PC-9 (cell line): ENCODE measurements around the gene PPP1R3C. TPM values are rescaled to one million over a fixed set of nuclear protein-coding genes. Genes with fewer than 3 reads are reported as not detected.

Experiments used
- BruUV-seq: library from RNA; stranded (reverse); fragments of 400-500 nt; replicated peaks from 2 replicates; lab custom pipeline; 2021; lab: Mats Ljungman, UMichigan
- CTCF ChIA-PET: fragments of 300-600 bp; sonication (Branson Sonifier 250); formaldehyde crosslinking; loops from one replicate; lab custom pipeline; 2022; ENCODE audit warnings: antibody characterized with exemption; lab: Charles Lee
- POLR2A ChIA-PET: fragments of 300-600 bp; sonication (Branson Sonifier 250); formaldehyde crosslinking; loops from one replicate; lab custom pipeline; 2022; ENCODE audit warnings: antibody characterized with exemption; ENCODE audit not compliant: unreplicated experiment; lab: Charles Lee
- DNase-seq, 2 experiments: peaks; one replicate each; pipeline versions ENCODE4 v3.0.0 to v3.0.0-alpha.2; 2015 to 2022; ENCODE audit warnings: mixed read lengths in 1 of 2
- H2AFZ ChIP-seq: fragments of 200-600 bp; sonication (generic); 2 replicates; pipeline ENCODE4 v1.8.1; 2017; ENCODE audit warnings: antibody characterized with exemption
- H3F3A ChIP-seq: fragments of 200-600 bp; sonication (generic); 2 replicates; pipeline ENCODE4 v1.8.1; 2017; ENCODE audit warnings: antibody characterized with exemption, mild to moderate bottlenecking, low read depth; ENCODE audit not compliant: insufficient read depth
- H3K27ac ChIP-seq: fragments of 200-600 bp; sonication (generic); 2 replicates; pipeline ENCODE4 v1.6.1; 2016; ENCODE audit warnings: mixed run types
- H3K27me3 ChIP-seq: fragments of 200-600 bp; sonication (generic); 2 replicates; pipeline ENCODE4 v1.6.1; 2016; ENCODE audit warnings: low read depth, mixed run types; ENCODE audit not compliant: insufficient read depth
- H3K36me3 ChIP-seq: fragments of 200-600 bp; sonication (generic); 2 replicates; pipeline ENCODE4 v1.6.1; 2016; ENCODE audit warnings: low read depth, mixed run types
- H3K4me1 ChIP-seq: fragments of 200-600 bp; sonication (generic); replicated peaks from 2 replicates; pipeline ENCODE4 v1.6.1; 2016; ENCODE audit warnings: mixed run types; ENCODE audit not compliant: insufficient read depth
- H3K4me2 ChIP-seq: fragments of 200-600 bp; sonication (generic); 2 replicates; pipeline ENCODE4 v1.6.1; 2017; ENCODE audit warnings: mixed run types
- H3K4me3 ChIP-seq: fragments of 200-600 bp; sonication (generic); 2 replicates; pipeline ENCODE4 v1.6.1; 2016; ENCODE audit warnings: mixed run types
- H3K79me2 ChIP-seq: fragments of 200-600 bp; sonication (generic); 2 replicates; pipeline ENCODE4 v1.6.1; 2017; ENCODE audit warnings: low read depth, mixed run types
- H3K9me2 ChIP-seq: fragments of 200-600 bp; sonication (generic); 2 replicates; pipeline ENCODE4 v1.8.1; 2017; ENCODE audit warnings: mild to moderate bottlenecking; ENCODE audit not compliant: insufficient read depth
- H3K9me3 ChIP-seq: fragments of 200-600 bp; sonication (generic); 2 replicates; pipeline ENCODE4 v1.8.1; 2016; ENCODE audit warnings: low read depth; ENCODE audit not compliant: insufficient read depth
- H4K20me1 ChIP-seq: fragments of 200-600 bp; sonication (generic); 2 replicates; pipeline ENCODE4 v1.8.1; 2017; ENCODE audit not compliant: insufficient read depth
- EZH2 ChIP-seq: fragments of 200-600 bp; sonication (generic); IDR thresholded peaks from 2 replicates; pipeline ENCODE4 v1.8.0; 2017; ENCODE audit warnings: antibody characterized with exemption, low read depth
- intact Hi-C: fragments of 100-400 bp; cut with micrococcal nuclease; formaldehyde crosslinking; loops from one replicate; pipeline ENCODE4 v1.10.0; 2022; ENCODE audit not compliant: unreplicated experiment
- total RNA-seq: library from RNA; stranded (reverse); gene quantifications from 2 replicates; pipeline ENCODE4 v1.2.3, GENCODE V29; 2021
- TF ChIP-seq, protein P1 (sequence below): fragments of 200-600 bp; sonication (generic); conservative IDR thresholded peaks from 2 replicates; pipeline ENCODE4 v1.6.1; 2017; ENCODE audit warnings: mixed run types, antibody characterized with exemption, mild to moderate bottlenecking, moderate library complexity

The PPP1R3C gene
- total RNA-seq, 1 experiment from 2014 or later = 1.8 TPM

DNA sequence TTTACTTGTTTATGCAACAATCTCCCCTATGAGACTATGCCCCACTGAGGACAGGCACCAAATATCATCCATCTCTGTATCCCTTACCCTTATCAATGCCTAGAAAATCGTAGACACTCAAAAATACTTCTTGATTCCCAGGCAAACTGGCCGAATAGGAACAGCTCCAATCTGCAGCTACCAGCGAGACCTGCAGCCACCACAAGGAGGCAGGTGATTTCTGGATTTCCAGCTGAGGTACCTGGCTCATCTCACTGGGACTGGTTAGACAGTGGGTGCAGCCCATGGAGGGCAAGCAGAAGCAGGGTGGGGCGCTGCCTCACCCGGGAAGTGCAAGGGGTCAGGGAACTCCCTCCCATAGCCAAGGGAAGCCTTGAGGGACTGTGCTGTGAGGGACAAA lies 10.8 kb upstream of the PPP1R3C start:
- no peaks in the 10 kb centered on the region for H3K9me2 ChIP-seq
- H4K20me1 ChIP-seq = no peaks in the 10 kb centered on the region
- POLR2A ChIA-PET = no interaction called here
- H3F3A ChIP-seq = no peaks in the 10 kb centered on the region
- DNase-seq = peak in 1 of 2 experiments; percentile 20
- no peaks in the 10 kb centered on the region for H3K4me1 ChIP-seq
- intact Hi-C loops = no loop called here
- H2AFZ ChIP-seq = no peak overlapping the region
- no peaks in the 10 kb centered on the region for H3K79me2 ChIP-seq
- H3K4me3 ChIP-seq = no peak overlapping the region
- CTCF ChIA-PET = interaction anchor here (0.5 to 0.8 kb wide), 5 partner anchors 12 to 1942 kb away, joined by 3 to 9 read pairs (median 3); partner anchors contain the start of gene KIF20B
- H3K27me3 ChIP-seq = no peaks in the 10 kb centered on the region
- no peak overlapping the region for H3K4me2 ChIP-seq
- H3K9me3 ChIP-seq = no peaks in the 10 kb centered on the region
- TF ChIP-seq EZH2 = no peak
- TF ChIP-seq, protein P1, sequence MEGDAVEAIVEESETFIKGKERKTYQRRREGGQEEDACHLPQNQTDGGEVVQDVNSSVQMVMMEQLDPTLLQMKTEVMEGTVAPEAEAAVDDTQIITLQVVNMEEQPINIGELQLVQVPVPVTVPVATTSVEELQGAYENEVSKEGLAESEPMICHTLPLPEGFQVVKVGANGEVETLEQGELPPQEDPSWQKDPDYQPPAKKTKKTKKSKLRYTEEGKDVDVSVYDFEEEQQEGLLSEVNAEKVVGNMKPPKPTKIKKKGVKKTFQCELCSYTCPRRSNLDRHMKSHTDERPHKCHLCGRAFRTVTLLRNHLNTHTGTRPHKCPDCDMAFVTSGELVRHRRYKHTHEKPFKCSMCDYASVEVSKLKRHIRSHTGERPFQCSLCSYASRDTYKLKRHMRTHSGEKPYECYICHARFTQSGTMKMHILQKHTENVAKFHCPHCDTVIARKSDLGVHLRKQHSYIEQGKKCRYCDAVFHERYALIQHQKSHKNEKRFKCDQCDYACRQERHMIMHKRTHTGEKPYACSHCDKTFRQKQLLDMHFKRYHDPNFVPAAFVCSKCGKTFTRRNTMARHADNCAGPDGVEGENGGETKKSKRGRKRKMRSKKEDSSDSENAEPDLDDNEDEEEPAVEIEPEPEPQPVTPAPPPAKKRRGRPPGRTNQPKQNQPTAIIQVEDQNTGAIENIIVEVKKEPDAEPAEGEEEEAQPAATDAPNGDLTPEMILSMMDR = peak; percentile 34; the same call in 1 of the 2 replicates
- H3K36me3 ChIP-seq = no peaks in the 10 kb centered on the region
- BruUV-seq = no TSS peak
- H3K27ac ChIP-seq = no peak overlapping the region

DNA sequence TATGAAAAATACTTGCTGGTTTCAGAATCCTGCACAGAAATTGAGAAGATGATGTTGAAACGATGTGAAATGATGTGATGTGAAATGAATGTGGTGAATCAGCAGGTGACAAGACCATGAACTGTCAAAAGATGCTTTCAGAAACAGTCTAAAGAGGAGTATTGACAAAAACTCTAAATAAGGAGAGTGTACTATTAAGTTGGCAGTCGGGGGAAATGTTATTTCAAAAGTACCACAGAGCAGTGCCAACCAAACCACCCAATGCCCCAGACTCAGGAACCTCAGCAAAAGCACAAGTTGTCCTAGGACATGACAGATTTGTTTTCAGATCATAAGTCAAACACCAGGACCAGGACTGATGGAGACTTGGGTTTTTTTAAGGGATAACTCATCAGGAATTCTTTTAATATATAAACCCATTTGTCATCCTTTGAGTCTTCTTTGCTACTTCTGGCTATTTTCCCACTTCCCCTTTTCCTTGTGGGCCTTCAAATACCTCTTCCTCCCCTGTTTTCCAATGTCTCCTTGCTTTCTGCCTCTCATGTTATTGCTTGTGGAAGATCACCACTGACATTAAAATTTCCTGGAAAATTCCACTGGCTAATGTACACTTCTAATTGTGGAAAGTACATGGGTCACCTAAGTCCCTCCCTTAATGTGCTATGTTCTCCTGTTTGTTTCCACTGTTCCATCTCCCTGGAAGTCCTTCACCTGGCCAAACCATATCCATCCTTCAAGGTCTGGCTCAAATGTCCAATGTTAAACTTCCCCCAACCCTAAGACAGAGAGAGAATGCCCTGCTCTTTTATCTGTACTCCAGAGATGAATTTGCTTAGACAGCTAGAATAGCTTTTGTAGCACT lies 10.2 kb upstream of the PPP1R3C start:
- H3K9me2 ChIP-seq = no peaks in the 10 kb centered on the region
- H3F3A ChIP-seq = no peaks in the 10 kb centered on the region
- H3K4me3 ChIP-seq = no peak overlapping the region
- H3K4me1 ChIP-seq = no peaks in the 10 kb centered on the region
- no peaks in the 10 kb centered on the region for H3K9me3 ChIP-seq
- no TSS peak for BruUV-seq
- H3K27ac ChIP-seq = no peak overlapping the region
- no peak overlapping the region for H3K4me2 ChIP-seq
- DNase-seq = no peak
- no peak overlapping the region for H2AFZ ChIP-seq
- H3K79me2 ChIP-seq = no peaks in the 10 kb centered on the region
- H3K27me3 ChIP-seq = no peaks in the 10 kb centered on the region
- no peak for TF ChIP-seq EZH2
- TF ChIP-seq, protein P1 = no peak
- H3K36me3 ChIP-seq = no peaks in the 10 kb centered on the region
- ChIA-PET POLR2A (no interaction called here), CTCF (interaction anchor here (0.5 to 0.8 kb wide), 3 partner anchors 11 to 303 kb away, joined by 3 to 9 read pairs (median 3); no protein-coding TSS in a partner anchor)
- intact Hi-C loops = no loop called here
- no peaks in the 10 kb centered on the region for H4K20me1 ChIP-seq

DNA sequence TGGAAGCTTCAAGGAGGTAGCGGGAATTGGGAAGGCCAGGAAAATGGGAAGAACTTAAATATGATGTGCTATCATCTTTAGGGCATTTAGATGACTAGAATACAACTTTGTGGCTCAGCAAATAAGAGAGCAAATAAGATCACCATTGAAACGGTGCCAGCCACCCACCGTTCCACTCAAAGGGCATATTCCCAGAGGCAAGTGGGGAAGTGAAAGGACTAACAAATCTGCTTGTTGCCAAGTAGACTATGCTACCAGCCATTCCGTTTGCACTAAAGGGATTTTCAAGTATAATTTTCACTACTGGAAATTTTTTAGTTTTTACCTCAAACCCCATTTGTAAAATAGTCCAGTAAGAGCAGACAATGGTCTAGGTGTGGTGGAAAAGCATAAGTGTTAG lies 4.0 kb upstream of the PPP1R3C start:
- no peak overlapping the region for H3K27ac ChIP-seq
- no peak for DNase-seq
- no TSS peak for BruUV-seq
- H2AFZ ChIP-seq = no peak overlapping the region
- H3K9me2 ChIP-seq = no peaks in the 10 kb centered on the region
- no peak for TF ChIP-seq EZH2
- TF ChIP-seq, protein P1 = no peak
- intact Hi-C loops = loop anchor here (10.0 kb wide), 1 partner anchor 108 kb away; no protein-coding TSS in a partner anchor
- H3K4me2 ChIP-seq = no peak overlapping the region
- H3K36me3 ChIP-seq = no peaks in the 10 kb centered on the region
- no peak overlapping the region for H3K4me3 ChIP-seq
- CTCF ChIA-PET = no interaction called here
- no peaks in the 10 kb centered on the region for H3K9me3 ChIP-seq
- POLR2A ChIA-PET = no interaction called here
- H3K27me3 ChIP-seq = no peaks in the 10 kb centered on the region
- no peaks in the 10 kb centered on the region for H3F3A ChIP-seq
- no peaks in the 10 kb centered on the region for H4K20me1 ChIP-seq
- no peaks in the 10 kb centered on the region for H3K4me1 ChIP-seq
- no peaks in the 10 kb centered on the region for H3K79me2 ChIP-seq
